HepG2 (cell line): Measurements from ENCODE around the gene PAPPA.

Experiments used
- RFX1 ChIP-seq: fragments of 450-650 bp; IDR thresholded peaks from 2 replicates; pipeline ENCODE4 v1.6.1; 2017
- ZNF10 ChIP-seq: sonication (generic); formaldehyde crosslinking; IDR thresholded peaks from 2 replicates; pipeline ENCODE4 v1.4.0; 2020; ENCODE audit warnings: mild to moderate bottlenecking, low read depth, missing genetic modification reagents, borderline replicate concordance
- ZSCAN20 ChIP-seq: sonication (generic); formaldehyde crosslinking; IDR thresholded peaks from 2 replicates; pipeline ENCODE4 v1.4.0; 2020; ENCODE audit warnings: missing genetic modification reagents, mild to moderate bottlenecking, borderline replicate concordance
- TF ChIP-seq, protein P1 (sequence below), 2 experiments: fragments of 450-650 bp in 1 of 2; sonication (generic) in 1 of 2; formaldehyde crosslinking in 1 of 2; IDR thresholded peaks; 2 replicates each; pipeline versions ENCODE4 v1.6.1 to v1.8.0; 2016 to 2022; ENCODE audit warnings: antibody characterized with exemption in 1 of 2, mild to moderate bottlenecking in 1 of 2, missing genetic modification reagents in 1 of 2

DNA sequence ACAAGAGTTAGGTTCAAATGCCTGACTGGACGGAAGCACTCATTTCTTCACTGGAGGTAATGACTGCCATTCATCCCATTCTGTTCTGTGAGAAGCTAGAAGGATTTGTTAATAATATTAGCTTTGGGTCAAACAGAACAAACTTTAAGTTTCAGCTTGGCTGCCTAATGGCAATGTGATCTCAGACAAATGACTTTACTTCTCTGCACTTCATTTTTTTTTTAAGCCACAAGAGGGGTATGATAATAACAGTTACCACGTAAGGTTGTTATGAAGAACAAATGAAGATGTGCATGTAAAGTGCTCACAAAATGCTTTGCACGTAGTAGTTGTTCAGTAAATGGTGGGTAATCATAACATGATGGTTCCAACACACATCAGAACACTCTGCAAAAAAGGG, 199.4 kb downstream of the PAPPA start:
- TF ChIP-seq ZSCAN20 (CRISPR knock-in tag) (no peak), RFX1 (no peak), ZNF10 (CRISPR knock-in tag) (no peak)
- TF ChIP-seq, protein P1, sequence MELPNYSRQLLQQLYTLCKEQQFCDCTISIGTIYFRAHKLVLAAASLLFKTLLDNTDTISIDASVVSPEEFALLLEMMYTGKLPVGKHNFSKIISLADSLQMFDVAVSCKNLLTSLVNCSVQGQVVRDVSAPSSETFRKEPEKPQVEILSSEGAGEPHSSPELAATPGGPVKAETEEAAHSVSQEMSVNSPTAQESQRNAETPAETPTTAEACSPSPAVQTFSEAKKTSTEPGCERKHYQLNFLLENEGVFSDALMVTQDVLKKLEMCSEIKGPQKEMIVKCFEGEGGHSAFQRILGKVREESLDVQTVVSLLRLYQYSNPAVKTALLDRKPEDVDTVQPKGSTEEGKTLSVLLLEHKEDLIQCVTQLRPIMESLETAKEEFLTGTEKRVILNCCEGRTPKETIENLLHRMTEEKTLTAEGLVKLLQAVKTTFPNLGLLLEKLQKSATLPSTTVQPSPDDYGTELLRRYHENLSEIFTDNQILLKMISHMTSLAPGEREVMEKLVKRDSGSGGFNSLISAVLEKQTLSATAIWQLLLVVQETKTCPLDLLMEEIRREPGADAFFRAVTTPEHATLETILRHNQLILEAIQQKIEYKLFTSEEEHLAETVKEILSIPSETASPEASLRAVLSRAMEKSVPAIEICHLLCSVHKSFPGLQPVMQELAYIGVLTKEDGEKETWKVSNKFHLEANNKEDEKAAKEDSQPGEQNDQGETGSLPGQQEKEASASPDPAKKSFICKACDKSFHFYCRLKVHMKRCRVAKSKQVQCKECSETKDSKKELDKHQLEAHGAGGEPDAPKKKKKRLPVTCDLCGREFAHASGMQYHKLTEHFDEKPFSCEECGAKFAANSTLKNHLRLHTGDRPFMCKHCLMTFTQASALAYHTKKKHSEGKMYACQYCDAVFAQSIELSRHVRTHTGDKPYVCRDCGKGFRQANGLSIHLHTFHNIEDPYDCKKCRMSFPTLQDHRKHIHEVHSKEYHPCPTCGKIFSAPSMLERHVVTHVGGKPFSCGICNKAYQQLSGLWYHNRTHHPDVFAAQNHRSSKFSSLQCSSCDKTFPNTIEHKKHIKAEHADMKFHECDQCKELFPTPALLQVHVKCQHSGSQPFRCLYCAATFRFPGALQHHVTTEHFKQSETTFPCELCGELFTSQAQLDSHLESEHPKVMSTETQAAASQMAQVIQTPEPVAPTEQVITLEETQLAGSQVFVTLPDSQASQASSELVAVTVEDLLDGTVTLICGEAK (IDR thresholded peaks at IDR 0.05): no peak
- TF ChIP-seq, protein P1 (CRISPR knock-in tag; IDR thresholded peaks at IDR 0.05): no peak
